Tibial nerve (tissue), 4 donors: ENCODE results near the gene GJD4. TPM values are rescaled to one million over a fixed set of nuclear protein-coding genes. Genes with fewer than 3 reads are reported as not detected.

Experiments used
- DNase-seq, 2 donors: peaks; one replicate each; pipeline ENCODE4 v3.0.0-alpha.2; 2019; ENCODE audit warnings: low spot score in 2 of 2
- H3K27ac ChIP-seq, 4 donors: fragments of 200-600 bp; sonication (generic) in 3 of 4; one replicate each; pipeline ENCODE4 v1.5.1; 2017 to 2019; ENCODE audit warnings: mild to moderate bottlenecking in 1 of 4
- H3K27me3 ChIP-seq, 2 donors: fragments of 200-600 bp; sonication (generic) in 1 of 2; one replicate each; pipeline versions ENCODE4 v1.5.1 to v1.6.0; 2017 to 2019
- H3K36me3 ChIP-seq, 3 donors: fragments of 200-600 bp; sonication (generic); one replicate each; pipeline ENCODE4 v1.5.1; 2018 to 2019
- H3K4me1 ChIP-seq, 4 donors: fragments of 200-600 bp; sonication (generic) in 3 of 4; one replicate each; pipeline ENCODE4 v1.5.1; 2017 to 2019
- H3K4me3 ChIP-seq, 4 donors: fragments of 200-600 bp; sonication (generic) in 3 of 4; one replicate each; pipeline ENCODE4 v1.5.1; 2017 to 2019; ENCODE audit warnings: mild to moderate bottlenecking in 1 of 4, moderate library complexity in 1 of 4
- H3K9me3 ChIP-seq, 4 donors: fragments of 200-600 bp; sonication (generic) in 3 of 4; one replicate each; pipeline ENCODE4 v1.5.1; 2017 to 2019
- CTCF ChIP-seq, 5 experiments: fragments of 200-600 bp in 3 of 5; fragments of 450-650 bp in 2 of 5; sonication (generic) in 3 of 5; IDR thresholded peaks; one replicate each; pipeline ENCODE4 v1.5.1; 2016 to 2019; ENCODE audit warnings: antibody characterized with exemption in 5 of 5, mild to moderate bottlenecking in 3 of 5, moderate library complexity in 2 of 5
- EP300 ChIP-seq, 2 donors: sonication (generic); formaldehyde crosslinking; IDR thresholded peaks; one replicate each; pipeline ENCODE4 v1.6.1; 2017; ENCODE audit warnings: antibody characterized with exemption in 2 of 2, mild to moderate bottlenecking in 1 of 2
- POLR2A ChIP-seq, 2 donors: fragments of 450-650 bp; IDR thresholded peaks; one replicate each; pipeline ENCODE4 v1.6.1; 2017; ENCODE audit warnings: antibody characterized with exemption in 2 of 2, mild to moderate bottlenecking in 2 of 2, moderate library complexity in 2 of 2
- WGBS, 2 donors: methylation state at CpG; one replicate each; pipeline ENCODE4 v1.1.5; 2018; 5-methylcytosine and 5-hydroxymethylcytosine counted together
- total RNA-seq, 4 donors: library from RNA; depleted of rRNA; stranded (reverse); fragments of >200 nt; gene quantifications; one replicate each; pipeline ENCODE4 v1.1.0, GENCODE V29; 2016

GJD4 gene
- total RNA-seq, 4 donors from 2014 or later = 0.20 TPM; not detected in 3

- peaks cover 0 to 32% (median 0%) of the 10 kb centered on the region in 4 donors for H3K4me1 ChIP-seq
- 56 to 57% methylated on average over 12 of the region's 12 CpGs for WGBS, 2 donors
- H3K4me3 ChIP-seq = no peak overlapping the region
- no peak for DNase-seq
- no peaks in the 10 kb centered on the region for H3K27me3 ChIP-seq
- no peak for TF ChIP-seq CTCF (IDR thresholded peaks at IDR 0.05)
- TF ChIP-seq POLR2A (IDR thresholded peaks at IDR 0.05) = no peak
- TF ChIP-seq EP300 (IDR thresholded peaks at IDR 0.05) = no peak
- no peaks in the 10 kb centered on the region for H3K36me3 ChIP-seq
- no peak overlapping the region for H3K27ac ChIP-seq
- no peaks in the 10 kb centered on the region for H3K9me3 ChIP-seq
Measured at GRCh38 chr10:35633006-35633980, 28.2 kb downstream of the GJD4 start.

- DNase-seq = peak in 1 of 2 donors; percentile 82
- 14 to 15% methylated on average over 6 of the region's 6 CpGs for whole genome bisulfite sequencing, 2 donors
- no peak overlapping the region for H3K4me3 ChIP-seq
- H3K27ac ChIP-seq = no peak overlapping the region
- H3K4me1 ChIP-seq = peaks cover 0 to 48% (median 7%) of the 10 kb centered on the region in 4 donors
- H3K27me3 ChIP-seq = no peaks in the 10 kb centered on the region
- H3K36me3 ChIP-seq = no peaks in the 10 kb centered on the region
- H3K9me3 ChIP-seq = no peaks in the 10 kb centered on the region
- TF ChIP-seq EP300 (IDR thresholded peaks at IDR 0.05) = peak in 1 of 2 donors; percentile 25
- no peak for TF ChIP-seq POLR2A (IDR thresholded peaks at IDR 0.05)
- peak; percentile 81 to 92 (median 86) for TF ChIP-seq CTCF (IDR thresholded peaks at IDR 0.05)
Measured at GRCh38 chr10:35635576-35635975, 30.4 kb downstream of the GJD4 start.

- WGBS, 2 donors = 47 to 57% methylated on average over 7 of the region's 7 CpGs
- Histone ChIP-seq H3K9me3 (no peaks in the 10 kb centered on the region), H3K27me3 (no peaks in the 10 kb centered on the region), H3K36me3 (no peaks in the 10 kb centered on the region), H3K27ac (peak overlapping the region in 1 of 4 donors; percentile 69), H3K4me3 (peak overlapping the region in 1 of 4 donors; percentile 20), H3K4me1 (peaks cover 0 to 48% (median 7%) of the 10 kb centered on the region in 4 donors)
- TF ChIP-seq POLR2A (IDR thresholded peaks at IDR 0.05) (no peak), CTCF (IDR thresholded peaks at IDR 0.05) (no peak), EP300 (IDR thresholded peaks at IDR 0.05) (no peak)
- DNase-seq = no peak
Measured at GRCh38 chr10:35636956-35637355, 31.8 kb downstream of the GJD4 start.

GRCh38 chr10:35637462-35637861 is 32.3 kb downstream of the GJD4 start:
- H3K27ac ChIP-seq = peak overlapping the region in 1 of 4 donors; percentile 69
- peaks cover 0 to 49% (median 7%) of the 10 kb centered on the region in 4 donors for H3K4me1 ChIP-seq
- DNase-seq = no peak
- H3K27me3 ChIP-seq = no peaks in the 10 kb centered on the region
- H3K36me3 ChIP-seq = no peaks in the 10 kb centered on the region
- H3K4me3 ChIP-seq = peak overlapping the region in 1 of 4 donors; percentile 20
- WGBS, 2 donors = 28% methylated on average over 8 of the region's 8 CpGs
- TF ChIP-seq EP300 (IDR thresholded peaks at IDR 0.05) (no peak), POLR2A (IDR thresholded peaks at IDR 0.05) (no peak), CTCF (IDR thresholded peaks at IDR 0.05) (no peak)
- no peaks in the 10 kb centered on the region for H3K9me3 ChIP-seq

- Histone ChIP-seq H3K36me3 (no peaks in the 10 kb centered on the region), H3K27me3 (no peaks in the 10 kb centered on the region), H3K9me3 (no peaks in the 10 kb centered on the region), H3K27ac (peak overlapping the region in 1 of 4 donors; percentile 69), H3K4me3 (no peak overlapping the region), H3K4me1 (peaks cover 0 to 54% (median 10%) of the 10 kb centered on the region in 4 donors)
- no peak for DNase-seq
- WGBS, 2 donors = 61 to 62% methylated on average over 4 of the region's 4 CpGs
- no peak for TF ChIP-seq POLR2A (IDR thresholded peaks at IDR 0.05)
- peak in 1 of 5 experiments; percentile 17 for TF ChIP-seq CTCF (IDR thresholded peaks at IDR 0.05)
Measured at GRCh38 chr10:35638101-35638500, 33.0 kb downstream of the GJD4 start.
